Glutamatergic neuron (in vitro differentiated cells): ENCODE results near the gene POLR3G. TPM values are rescaled to one million over a fixed set of nuclear protein-coding genes. Genes with fewer than 3 reads are reported as not detected.

Source experiments
- DNase-seq: peaks from one replicate; pipeline ENCODE4 v3.0.0; 2022
- H3K27ac Mint-ChIP-seq: one replicate; pipeline ENCODE4 v1.8.0; 2020; ENCODE audit warnings: mild to moderate bottlenecking, mixed read lengths, inconsistent platforms; ENCODE audit not compliant: unreplicated experiment
- H3K27me3 Mint-ChIP-seq: one replicate; pipeline ENCODE4 v1.8.0; 2020; ENCODE audit warnings: mild to moderate bottlenecking, moderate library complexity, mixed read lengths, inconsistent platforms; ENCODE audit not compliant: unreplicated experiment
- H3K36me3 Mint-ChIP-seq: one replicate; pipeline ENCODE4 v1.8.0; 2020; ENCODE audit warnings: mild to moderate bottlenecking, mixed read lengths, inconsistent platforms; ENCODE audit not compliant: unreplicated experiment
- H3K4me1 Mint-ChIP-seq: one replicate; pipeline ENCODE4 v1.8.0; 2020; ENCODE audit warnings: mild to moderate bottlenecking, low read depth, mixed read lengths, inconsistent platforms; ENCODE audit not compliant: unreplicated experiment
- H3K4me3 Mint-ChIP-seq: one replicate; pipeline ENCODE4 v1.8.0; 2020; ENCODE audit warnings: mild to moderate bottlenecking, mixed read lengths, inconsistent platforms; ENCODE audit not compliant: unreplicated experiment
- H3K9me3 Mint-ChIP-seq: one replicate; pipeline ENCODE4 v1.8.0; 2020; ENCODE audit warnings: mild to moderate bottlenecking, moderate library complexity, mixed read lengths, inconsistent platforms; ENCODE audit not compliant: unreplicated experiment
- CTCF ChIP-seq: fragments of 200-600 bp; sonication (generic); IDR thresholded peaks from one replicate; pipeline ENCODE4 v1.5.0; 2021; ENCODE audit not compliant: partially characterized antibody, unreplicated experiment
- total RNA-seq: library from RNA; stranded (reverse); fragmentation: NEBNext Ultra II Directional; extraction: Animal tissue kit (Norgen Biotek cat#: 25700); gene quantifications from one replicate; pipeline ENCODE4 v1.2.1, GENCODE V29; 2021; ENCODE audit not compliant: unreplicated experiment

POLR3G gene
- total RNA-seq, 1 donor from 2014 or later, result 3.9 TPM

- H3K4me1 Mint-ChIP-seq, result peaks cover 8% of the 10 kb centered on the region
- peaks cover 5% of the 10 kb centered on the region for H3K27me3 Mint-ChIP-seq
- no peaks in the 10 kb centered on the region for H3K36me3 Mint-ChIP-seq
- no peak for DNase-seq
- peak overlapping the region; percentile 96 for H3K4me3 Mint-ChIP-seq
- TF ChIP-seq CTCF, result no peak
- H3K27ac Mint-ChIP-seq, result no peak overlapping the region
- H3K9me3 Mint-ChIP-seq, result peaks cover 5% of the 10 kb centered on the region
These were observed 844 bp downstream of the POLR3G start for GRCh38 chr5:90475436-90475980.

GRCh38 chr5:90476391-90476790 lies 1.7 kb downstream of the POLR3G start:
- Mint-ChIP-seq H3K9me3 (peaks cover 3% of the 10 kb centered on the region), H3K4me3 (no peak overlapping the region), H3K27me3 (peaks cover 5% of the 10 kb centered on the region), H3K36me3 (no peaks in the 10 kb centered on the region), H3K4me1 (peaks cover 6% of the 10 kb centered on the region), H3K27ac (no peak overlapping the region)
- TF ChIP-seq CTCF, result no peak
- DNase-seq, result no peak

GRCh38 chr5:90477073-90477472 lies 2.4 kb downstream of the POLR3G start:
- TF ChIP-seq CTCF, result no peak
- no peaks in the 10 kb centered on the region for H3K36me3 Mint-ChIP-seq
- H3K27me3 Mint-ChIP-seq, result peaks cover 5% of the 10 kb centered on the region
- peaks cover 6% of the 10 kb centered on the region for H3K4me1 Mint-ChIP-seq
- no peak for DNase-seq
- H3K27ac Mint-ChIP-seq, result peak overlapping the region; percentile 14
- peak overlapping the region; percentile 10 for H3K4me3 Mint-ChIP-seq
- peaks cover 3% of the 10 kb centered on the region for H3K9me3 Mint-ChIP-seq

- no peaks in the 10 kb centered on the region for H3K36me3 Mint-ChIP-seq
- no peak overlapping the region for H3K4me3 Mint-ChIP-seq
These were observed 3.1 kb downstream of the POLR3G start for GRCh38 chr5:90477621-90478215.

More at GRCh38 chr5:90477621-90478215, 3.1 kb downstream of the POLR3G start:
- Mint-ChIP-seq H3K27ac (no peak overlapping the region), H3K4me1 (peaks cover 6% of the 10 kb centered on the region), H3K9me3 (peaks cover 3% of the 10 kb centered on the region), H3K27me3 (peaks cover 5% of the 10 kb centered on the region)
- no peak for DNase-seq
- TF ChIP-seq CTCF, result no peak
